ENCODE measurements around the gene ZSCAN22.

DNA sequence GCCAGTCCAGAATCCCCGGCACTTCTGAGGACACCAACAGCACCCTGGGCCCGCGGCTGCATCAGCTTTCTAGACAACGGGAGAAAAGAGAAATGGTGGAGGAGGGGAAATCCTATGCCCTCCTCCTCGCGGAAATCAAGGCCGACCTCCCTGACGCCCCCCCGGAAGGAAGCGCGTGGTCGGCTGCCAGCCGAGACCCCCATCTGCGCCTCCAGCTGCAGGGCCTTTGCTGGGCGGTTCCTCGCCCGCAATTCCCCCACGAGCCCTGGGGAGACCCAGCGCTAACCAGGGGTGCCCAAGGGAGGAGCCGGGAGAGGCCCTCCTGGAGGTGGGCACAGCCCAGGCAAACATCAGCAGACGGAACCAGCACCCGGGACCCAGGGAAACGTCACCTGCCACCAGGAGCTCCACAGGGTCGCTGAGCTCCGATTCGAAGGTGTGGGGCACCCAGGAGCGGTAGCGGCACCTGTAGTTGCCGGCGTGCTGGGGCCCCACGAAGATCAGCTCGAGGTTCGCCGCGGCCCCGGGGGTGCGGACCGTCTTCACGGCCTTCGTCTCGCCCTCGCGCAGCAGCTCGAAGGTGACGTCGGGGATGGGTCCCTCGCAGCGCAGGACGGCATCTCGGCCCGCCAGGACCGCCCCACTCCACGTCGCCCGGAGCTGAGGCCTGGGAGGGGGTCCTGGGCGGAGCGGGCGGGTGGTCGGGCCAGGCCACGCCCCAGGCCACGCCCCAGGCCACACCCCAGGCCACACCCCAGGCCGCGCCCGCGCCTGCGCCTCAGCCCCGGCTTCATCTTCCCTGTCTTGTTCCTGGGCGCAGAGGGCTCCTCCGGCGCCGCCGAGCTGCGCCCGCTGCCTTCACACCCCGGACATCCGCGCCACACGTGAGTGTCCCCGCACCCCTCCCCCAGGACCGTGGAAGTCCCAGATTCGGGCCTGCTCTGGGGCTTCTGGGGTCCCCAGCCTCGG lies 20.5 kb downstream of the ZSCAN22 start:
- TF ChIP-seq, protein P1, sequence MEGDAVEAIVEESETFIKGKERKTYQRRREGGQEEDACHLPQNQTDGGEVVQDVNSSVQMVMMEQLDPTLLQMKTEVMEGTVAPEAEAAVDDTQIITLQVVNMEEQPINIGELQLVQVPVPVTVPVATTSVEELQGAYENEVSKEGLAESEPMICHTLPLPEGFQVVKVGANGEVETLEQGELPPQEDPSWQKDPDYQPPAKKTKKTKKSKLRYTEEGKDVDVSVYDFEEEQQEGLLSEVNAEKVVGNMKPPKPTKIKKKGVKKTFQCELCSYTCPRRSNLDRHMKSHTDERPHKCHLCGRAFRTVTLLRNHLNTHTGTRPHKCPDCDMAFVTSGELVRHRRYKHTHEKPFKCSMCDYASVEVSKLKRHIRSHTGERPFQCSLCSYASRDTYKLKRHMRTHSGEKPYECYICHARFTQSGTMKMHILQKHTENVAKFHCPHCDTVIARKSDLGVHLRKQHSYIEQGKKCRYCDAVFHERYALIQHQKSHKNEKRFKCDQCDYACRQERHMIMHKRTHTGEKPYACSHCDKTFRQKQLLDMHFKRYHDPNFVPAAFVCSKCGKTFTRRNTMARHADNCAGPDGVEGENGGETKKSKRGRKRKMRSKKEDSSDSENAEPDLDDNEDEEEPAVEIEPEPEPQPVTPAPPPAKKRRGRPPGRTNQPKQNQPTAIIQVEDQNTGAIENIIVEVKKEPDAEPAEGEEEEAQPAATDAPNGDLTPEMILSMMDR (IDR thresholded peaks at IDR 0.05): no peak
- peak in 1 of 2 donors; percentile 36 for TF ChIP-seq POLR2A (IDR thresholded peaks at IDR 0.05)

Data from heart left ventricle (tissue), 13 donors.